ENCODE data around the gene TTLL10.
"Not testable (repeated sequence)": the region's sequence is repeated elsewhere in the genome, so short reads cannot be mapped to it uniquely, and the experiment has no call there.

The TTLL10 gene

DNA sequence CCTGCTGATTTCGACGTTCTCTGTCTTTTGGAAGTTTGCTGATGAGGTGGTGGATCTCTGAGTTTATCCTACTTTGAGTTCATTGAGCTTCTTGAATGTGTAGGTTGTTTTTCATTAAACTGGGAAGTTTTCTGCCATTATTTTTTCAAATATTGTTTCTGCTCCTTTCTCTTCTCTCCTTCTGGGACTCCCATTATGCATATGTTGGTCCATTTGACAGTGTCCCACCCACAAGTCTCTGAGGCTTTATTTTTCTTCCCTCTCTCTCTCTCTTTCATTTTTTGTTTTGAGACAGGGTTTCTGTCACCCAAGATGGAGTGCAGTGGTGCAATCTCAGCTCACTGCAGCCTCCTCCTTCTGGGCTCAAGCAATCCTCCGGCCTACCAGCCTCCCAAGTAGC lies 21.0 kb downstream of the TTLL10 start:
- DNase-seq, result no peak

GRCh38 chr1:1195726-1196125 lies 22.0 kb downstream of the TTLL10 start:
- not testable (repeated sequence) for DNase-seq

GRCh38 chr1:1196431-1197187 lies 22.9 kb downstream of the TTLL10 start:
- no peak for DNase-seq

DNA sequence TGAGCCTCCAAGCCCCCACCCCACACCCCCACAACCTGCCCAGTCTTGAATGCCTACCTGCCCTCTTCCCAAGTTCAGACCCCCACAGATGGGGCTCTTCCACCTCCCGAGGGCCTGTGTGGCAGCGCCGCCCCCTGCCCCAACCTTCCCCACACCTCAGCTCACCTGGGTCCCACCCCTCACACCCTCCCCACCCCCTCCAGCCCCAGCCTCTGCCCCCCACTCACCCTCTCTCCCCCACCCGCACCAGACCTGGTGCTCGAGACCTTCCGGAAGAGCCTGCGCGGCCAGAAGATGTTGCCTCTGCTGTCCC lies 23.5 kb downstream of the TTLL10 start:
- DNase-seq, result no peak

DNA sequence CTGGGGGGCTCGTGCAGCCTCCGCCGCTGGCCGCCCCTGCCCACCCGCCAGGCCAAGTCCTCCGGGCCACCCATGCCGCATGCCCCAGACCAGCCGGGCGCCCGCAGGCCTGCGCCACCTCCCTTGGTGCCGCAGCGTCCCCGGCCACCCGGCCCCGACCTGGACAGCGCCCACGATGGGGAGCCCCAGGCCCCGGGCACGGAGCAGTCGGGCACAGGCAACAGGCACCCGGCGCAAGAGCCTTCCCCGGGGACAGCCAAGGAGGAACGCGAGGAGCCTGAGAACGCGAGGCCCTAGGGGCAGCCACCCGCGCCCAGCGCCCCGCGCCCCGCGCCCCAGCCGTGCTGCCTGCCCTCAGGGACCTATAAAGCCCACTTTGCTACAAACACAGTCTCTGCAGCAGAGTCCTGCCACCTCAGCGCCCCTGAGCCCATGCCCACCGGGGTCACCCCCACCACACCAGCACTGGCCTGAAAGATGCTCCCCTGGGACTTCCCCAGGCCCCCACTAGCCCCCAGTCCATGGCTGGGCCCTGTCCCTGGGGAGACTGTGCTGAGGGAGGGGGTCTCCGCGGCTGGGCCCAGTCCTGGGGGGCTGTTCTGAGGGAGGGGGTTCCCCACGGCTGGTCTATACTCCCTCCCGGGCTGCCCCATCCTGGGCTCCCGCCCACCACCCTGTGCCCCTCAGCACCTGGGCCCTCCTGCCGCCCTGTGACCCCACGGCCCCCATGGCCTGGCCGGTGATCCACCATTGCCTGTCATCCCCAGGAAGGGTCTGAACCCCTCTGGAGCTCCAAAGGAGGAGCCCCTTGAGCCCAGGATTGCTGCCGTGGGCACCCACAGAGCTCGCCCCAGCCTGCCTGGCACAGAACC lies 24.1 kb downstream of the TTLL10 start:
- DNase-seq, result no peak

DNA sequence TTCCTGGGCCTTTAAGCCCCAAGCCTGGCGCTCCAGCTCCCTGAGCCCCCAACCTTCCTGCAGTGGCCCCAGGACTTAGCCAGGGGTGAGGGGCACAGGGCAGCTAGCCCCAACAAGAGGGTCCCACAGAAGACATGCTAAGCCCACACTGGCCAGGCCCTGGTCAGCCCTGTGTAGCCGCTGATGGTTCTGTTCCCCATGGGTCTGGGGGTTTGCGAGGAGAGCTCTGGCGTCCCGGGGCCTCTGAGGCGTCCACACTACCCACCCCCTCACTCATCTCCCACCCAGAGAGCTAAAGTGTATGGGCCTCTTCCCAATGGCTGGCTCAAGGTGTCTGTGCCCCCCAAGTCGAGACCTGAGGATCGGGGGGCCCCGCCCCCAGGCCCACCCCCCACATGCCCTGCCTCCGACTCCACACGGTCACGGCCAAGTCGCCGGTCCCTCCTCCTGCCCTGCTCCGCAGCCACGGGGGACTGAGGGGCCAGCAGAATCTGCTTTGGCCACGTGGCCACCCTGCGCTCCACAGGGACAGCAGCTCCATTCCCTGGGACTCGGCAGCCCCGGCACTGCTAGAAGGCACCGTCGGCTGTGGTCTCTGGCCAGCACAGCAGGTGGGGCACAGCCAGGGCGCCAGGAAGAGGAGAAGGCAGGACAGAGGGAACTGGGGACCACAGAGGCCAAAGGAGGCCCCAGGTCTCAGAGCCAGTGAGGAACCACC lies 24.9 kb downstream of the TTLL10 start:
- DNase-seq, result no peak

GRCh38 chr1:1199141-1199960 lies 25.7 kb downstream of the TTLL10 start:
- DNase-seq, result no peak

- no peak for DNase-seq
These were observed 26.5 kb downstream of the TTLL10 start for GRCh38 chr1:1199961-1200875.

DNA sequence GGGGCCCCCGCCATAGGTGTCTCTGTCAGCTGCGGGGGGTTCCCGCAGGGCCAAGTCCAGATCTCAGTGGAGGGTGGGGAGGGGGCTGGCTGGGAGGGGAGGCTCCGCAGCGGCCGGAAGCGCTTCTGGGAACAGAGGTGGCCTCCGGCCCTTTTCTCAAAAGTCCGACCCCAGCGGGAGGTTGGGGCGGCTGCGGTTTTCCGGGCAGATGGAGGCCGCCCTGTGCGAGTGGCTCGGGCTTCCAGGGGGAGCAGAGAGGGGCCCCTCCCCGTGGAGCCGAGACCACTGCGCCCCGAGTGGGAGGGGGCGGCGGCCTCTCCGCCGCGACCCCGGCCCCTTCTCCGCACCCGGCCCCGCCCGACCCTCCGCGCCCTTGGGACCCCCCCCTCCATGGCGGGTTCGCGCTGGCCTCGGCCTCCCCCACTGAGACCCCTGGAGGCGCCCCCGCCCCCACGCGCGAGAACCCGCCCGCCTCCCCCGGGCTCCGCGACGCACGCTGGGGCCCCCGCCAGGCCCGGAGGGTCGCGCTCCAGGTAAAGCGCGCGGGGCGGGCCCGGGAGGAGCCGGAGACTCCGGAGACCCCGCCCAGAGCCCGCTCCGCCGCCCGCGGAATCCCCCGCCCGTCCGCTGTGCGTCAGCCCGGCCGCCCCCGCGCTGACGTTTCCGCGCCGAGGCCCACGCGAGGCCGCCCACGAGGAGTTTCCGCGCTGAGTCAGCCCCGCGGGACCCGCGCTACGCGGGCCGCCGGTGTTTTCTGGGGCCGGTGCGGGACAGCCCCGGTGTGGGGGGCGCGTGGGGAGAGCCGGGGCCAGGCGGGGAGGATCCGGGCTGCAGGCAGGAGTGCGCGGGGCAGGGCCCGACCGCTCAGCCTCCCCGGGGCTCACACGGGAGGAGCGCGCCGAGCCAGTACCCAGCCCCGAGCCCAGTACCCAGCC lies 27.5 kb downstream of the TTLL10 start:
- DNase-seq, result peak; percentile 92

GRCh38 chr1:1202831-1203560 lies 29.3 kb downstream of the TTLL10 start:
- DNase-seq, result no peak

GRCh38 chr1:1203561-1204424 lies 30.1 kb downstream of the TTLL10 start:
- no peak for DNase-seq

DNA sequence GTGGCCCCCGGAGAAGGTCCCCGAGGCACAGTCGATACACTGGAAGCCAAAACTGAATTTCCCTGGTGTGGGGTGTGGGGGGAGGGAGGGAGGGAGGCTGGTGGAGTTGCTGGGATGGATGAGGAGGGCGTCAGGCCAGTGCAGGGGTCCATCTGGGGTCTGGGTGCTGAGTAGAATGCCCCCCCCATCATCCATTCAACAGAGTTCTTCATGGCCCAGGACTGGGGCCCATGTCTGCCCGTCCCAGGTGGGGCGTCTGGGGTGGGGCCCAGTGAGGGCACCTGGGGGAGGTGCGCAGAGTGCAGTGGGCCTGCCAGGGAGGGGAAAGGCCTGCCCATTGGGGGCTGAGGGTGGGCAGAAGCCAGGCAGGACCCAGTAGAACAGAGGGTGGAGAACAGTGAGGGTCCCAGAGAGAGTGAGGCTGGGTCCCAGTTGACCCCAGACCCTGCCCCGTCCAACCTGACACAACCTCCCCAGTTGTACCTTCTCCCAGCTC lies 30.8 kb downstream of the TTLL10 start:
- no peak for DNase-seq

DNA sequence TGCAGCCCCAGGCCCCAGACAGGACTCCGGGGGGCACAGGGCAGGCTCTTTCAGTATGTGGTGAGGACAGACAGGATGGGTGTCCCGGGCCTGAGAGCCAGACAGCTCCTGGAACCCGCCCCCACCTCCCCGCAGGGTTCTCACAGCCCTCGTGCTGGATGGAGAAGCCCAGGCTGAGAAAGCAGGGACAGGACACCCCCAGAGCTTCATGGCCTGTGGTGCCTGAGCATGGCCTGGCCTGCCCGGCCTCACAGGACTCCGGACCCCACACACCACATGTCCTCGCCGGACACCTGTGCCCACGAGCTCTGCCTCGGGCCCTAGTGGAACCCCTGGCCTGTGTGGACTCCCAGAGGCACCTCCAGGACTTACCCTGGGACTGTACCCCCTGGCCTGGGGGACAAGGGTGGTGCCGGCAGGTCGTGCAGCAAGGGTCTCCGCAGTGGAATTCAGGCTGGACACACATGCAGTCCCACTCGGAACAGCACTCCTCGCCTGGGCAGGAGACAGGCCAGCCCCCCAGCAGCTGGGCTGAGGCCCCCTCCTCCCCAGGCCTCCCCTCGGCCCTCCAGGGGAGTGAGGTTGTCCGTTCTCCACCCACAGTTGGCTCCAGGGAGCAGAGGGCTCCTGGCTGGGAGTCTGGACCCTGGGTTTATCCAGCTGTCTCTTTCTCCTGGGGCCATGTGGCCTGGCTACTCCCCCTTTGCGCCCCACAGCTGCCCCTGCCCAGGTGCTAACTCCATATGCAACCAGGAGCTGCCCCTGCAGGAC lies 31.5 kb downstream of the TTLL10 start:
- DNase-seq, result no peak

GRCh38 chr1:1205769-1206375 lies 32.2 kb downstream of the TTLL10 start:
- DNase-seq, result no peak

DNA sequence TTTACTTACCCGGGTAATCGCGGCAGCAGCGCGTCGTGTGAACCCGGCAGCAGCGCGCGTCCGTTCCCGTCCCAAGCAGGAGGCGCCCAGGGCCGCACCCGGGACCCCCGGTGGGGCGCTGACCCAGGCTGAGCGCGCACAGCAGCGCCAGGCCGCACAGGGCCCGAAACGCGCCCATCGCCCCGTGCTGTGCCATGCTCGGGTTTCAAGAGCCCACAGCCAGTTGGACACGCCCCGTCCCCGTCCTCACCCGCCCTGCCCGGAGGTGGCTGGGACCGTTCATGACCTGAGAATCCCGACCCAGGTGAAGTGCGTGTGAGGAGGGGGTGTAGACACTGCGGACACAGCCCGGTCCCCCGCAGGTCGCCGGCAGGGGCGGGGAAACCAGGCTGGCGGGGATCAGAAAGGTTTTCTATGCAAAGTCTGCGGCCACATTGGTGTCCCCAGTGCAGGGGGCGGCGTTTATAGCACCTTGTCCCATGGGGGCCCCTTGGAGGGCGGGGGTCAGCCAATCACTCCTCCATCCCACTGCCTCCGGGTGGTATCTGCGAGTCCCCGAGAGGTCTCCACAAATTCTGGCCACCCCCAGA lies 32.8 kb downstream of the TTLL10 start, which contains the start of gene TNFRSF18:
TSS of gene TNFRSF18 (minus strand) at position 217 of the 590 bp plus-strand sequence. CDS start at position 196, 21 bp downstream.
- peak; percentile 54 for DNase-seq

DNA sequence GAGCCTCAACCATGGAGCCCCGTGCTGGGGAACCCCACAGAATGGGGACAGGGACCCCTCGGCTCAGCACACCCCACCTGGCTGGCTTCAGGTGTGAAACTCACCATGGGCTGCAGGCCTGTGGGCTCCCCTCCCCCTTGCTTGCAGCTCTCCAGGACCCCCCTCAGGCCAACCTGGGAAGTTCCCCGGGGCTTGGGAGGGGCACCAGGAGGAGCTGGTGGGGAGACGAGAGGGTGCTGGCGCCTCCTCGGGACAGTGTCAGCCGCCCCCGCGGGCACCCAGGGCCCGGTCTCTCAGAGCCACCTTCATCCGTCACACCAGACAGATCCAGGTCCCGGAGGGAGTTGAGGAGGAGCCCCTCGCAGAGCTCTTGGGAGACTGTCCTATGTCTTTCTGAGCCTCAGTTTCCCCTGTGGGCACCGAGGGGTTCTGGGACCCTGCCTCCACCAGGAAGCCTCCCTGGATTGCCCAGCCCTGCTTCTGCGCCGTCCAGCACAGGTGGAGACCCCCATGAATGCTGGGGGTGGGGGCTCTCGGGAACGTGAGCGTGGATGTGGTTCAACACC lies 33.4 kb downstream of the TTLL10 start:
- no peak for DNase-seq

GRCh38 chr1:1207571-1207892 lies 33.9 kb downstream of the TTLL10 start:
- no peak for DNase-seq
